A673 (cell line): Measurements from ENCODE around the gene VPS29. TPM values are rescaled to one million over a fixed set of nuclear protein-coding genes. Genes with fewer than 3 reads are reported as not detected.

Source experiments
- BruUV-seq: library from RNA; stranded (reverse); fragments of 400-500 nt; replicated peaks from 2 replicates; lab custom pipeline; 2021; lab: Mats Ljungman, UMichigan
- CTCF ChIA-PET: fragments of 300-600 bp; sonication (Branson Sonifier 250); formaldehyde crosslinking; loops from one replicate; lab custom pipeline; 2022; ENCODE audit warnings: antibody characterized with exemption; lab: Charles Lee
- POLR2A ChIA-PET: fragments of 300-600 bp; sonication (Branson Sonifier 250); formaldehyde crosslinking; loops from one replicate; lab custom pipeline; 2022; ENCODE audit warnings: antibody characterized with exemption; ENCODE audit not compliant: low non-redundant PET; lab: Charles Lee
- DNase-seq: peaks from one replicate; pipeline ENCODE4 v3.0.0-alpha.2; 2015; ENCODE audit warnings: low spot score
- H3K27ac ChIP-seq: fragments of 200-600 bp; sonication (generic); 2 replicates; pipeline ENCODE4 v1.5.1; 2016; ENCODE audit warnings: mixed run types, low read depth, mild to moderate bottlenecking, mixed read lengths, antibody characterized with exemption, low read length; ENCODE audit not compliant: poor library complexity, severe bottlenecking
- H3K27me3 ChIP-seq: fragments of 200-600 bp; sonication (generic); replicated peaks from 2 replicates; pipeline ENCODE4 v1.6.1; 2017; ENCODE audit warnings: mixed run types, low read depth, mild to moderate bottlenecking, mixed read lengths, antibody characterized with exemption, low read length; ENCODE audit not compliant: insufficient read depth, poor library complexity
- H3K36me3 ChIP-seq: fragments of 200-600 bp; sonication (generic); 2 replicates; pipeline ENCODE4 v1.6.1; 2016; ENCODE audit warnings: mixed run types, mild to moderate bottlenecking, mixed read lengths, antibody characterized with exemption, low read length; ENCODE audit not compliant: insufficient read depth, poor library complexity, severe bottlenecking
- H3K4me1 ChIP-seq: fragments of 200-600 bp; sonication (generic); 2 replicates; pipeline ENCODE4 v1.6.1; 2017; ENCODE audit warnings: mixed run types, mild to moderate bottlenecking, mixed read lengths, antibody characterized with exemption, low read length; ENCODE audit not compliant: insufficient read depth, poor library complexity, severe bottlenecking
- H3K4me3 ChIP-seq: fragments of 200-600 bp; sonication (generic); 2 replicates; pipeline ENCODE4 v1.5.1; 2016; ENCODE audit warnings: low read depth, mixed run types, mild to moderate bottlenecking, mixed read lengths, low read length; ENCODE audit not compliant: poor library complexity, severe bottlenecking
- H3K9me3 ChIP-seq: fragments of 200-600 bp; sonication (generic); 2 replicates; pipeline ENCODE4 v1.6.1; 2016; ENCODE audit warnings: mixed run types, low read depth, mild to moderate bottlenecking, mixed read lengths, antibody characterized with exemption, low read length; ENCODE audit not compliant: poor library complexity, severe bottlenecking
- EZH2 ChIP-seq: fragments of 200-600 bp; sonication (generic); IDR thresholded peaks from 2 replicates; pipeline ENCODE4 v1.6.1; 2017; ENCODE audit warnings: borderline replicate concordance, low read depth, mild to moderate bottlenecking, mixed read lengths, antibody characterized with exemption, low read length; ENCODE audit not compliant: poor library complexity, severe bottlenecking
- intact Hi-C: fragments of 100-400 bp; cut with micrococcal nuclease; formaldehyde crosslinking; loops from one replicate; pipeline ENCODE4 v1.10.0; 2022; ENCODE audit not compliant: unreplicated experiment
- total RNA-seq: library from RNA; stranded (reverse); gene quantifications from 2 replicates; pipeline ENCODE4 v1.2.3, GENCODE V29; 2021
- TF ChIP-seq, protein P1 (sequence below): fragments of 300-800, 200-600 bp; sonication (generic); conservative IDR thresholded peaks from 2 replicates; pipeline ENCODE4 v1.5.1; 2017; ENCODE audit warnings: low read depth, mild to moderate bottlenecking, antibody characterized with exemption, low read length, moderate library complexity, mixed read lengths

The VPS29 gene
- total RNA-seq, 1 experiment from 2014 or later = 147 TPM

GRCh38 chr12:110537605-110538409 lies 35.9 kb upstream of the VPS29 start:
- no TSS peak for BruUV-seq
- no peak for DNase-seq
- H3K27me3 ChIP-seq = no peaks in the 10 kb centered on the region
- CTCF ChIA-PET = no interaction called here
- intact Hi-C loops = no loop called here
- peaks cover 54% of the 10 kb centered on the region for H3K36me3 ChIP-seq
- H3K9me3 ChIP-seq = no peaks in the 10 kb centered on the region
- POLR2A ChIA-PET = no interaction called here
- H3K4me1 ChIP-seq = peaks cover 8% of the 10 kb centered on the region
- H3K27ac ChIP-seq = no peak overlapping the region
- TF ChIP-seq, protein P1, sequence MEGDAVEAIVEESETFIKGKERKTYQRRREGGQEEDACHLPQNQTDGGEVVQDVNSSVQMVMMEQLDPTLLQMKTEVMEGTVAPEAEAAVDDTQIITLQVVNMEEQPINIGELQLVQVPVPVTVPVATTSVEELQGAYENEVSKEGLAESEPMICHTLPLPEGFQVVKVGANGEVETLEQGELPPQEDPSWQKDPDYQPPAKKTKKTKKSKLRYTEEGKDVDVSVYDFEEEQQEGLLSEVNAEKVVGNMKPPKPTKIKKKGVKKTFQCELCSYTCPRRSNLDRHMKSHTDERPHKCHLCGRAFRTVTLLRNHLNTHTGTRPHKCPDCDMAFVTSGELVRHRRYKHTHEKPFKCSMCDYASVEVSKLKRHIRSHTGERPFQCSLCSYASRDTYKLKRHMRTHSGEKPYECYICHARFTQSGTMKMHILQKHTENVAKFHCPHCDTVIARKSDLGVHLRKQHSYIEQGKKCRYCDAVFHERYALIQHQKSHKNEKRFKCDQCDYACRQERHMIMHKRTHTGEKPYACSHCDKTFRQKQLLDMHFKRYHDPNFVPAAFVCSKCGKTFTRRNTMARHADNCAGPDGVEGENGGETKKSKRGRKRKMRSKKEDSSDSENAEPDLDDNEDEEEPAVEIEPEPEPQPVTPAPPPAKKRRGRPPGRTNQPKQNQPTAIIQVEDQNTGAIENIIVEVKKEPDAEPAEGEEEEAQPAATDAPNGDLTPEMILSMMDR = no peak
- no peak for TF ChIP-seq EZH2
- no peak overlapping the region for H3K4me3 ChIP-seq

- Histone ChIP-seq H3K4me3 (no peak overlapping the region), H3K36me3 (peaks cover 54% of the 10 kb centered on the region), H3K27me3 (no peaks in the 10 kb centered on the region), H3K9me3 (no peaks in the 10 kb centered on the region), H3K27ac (no peak overlapping the region), H3K4me1 (peaks cover 7% of the 10 kb centered on the region)
- TF ChIP-seq, protein P1 = no peak
- no peak for TF ChIP-seq EZH2
- CTCF ChIA-PET = no interaction called here
- POLR2A ChIA-PET = no interaction called here
- intact Hi-C loops = no loop called here
- BruUV-seq = no TSS peak
- DNase-seq = no peak
These were observed 35.1 kb upstream of the VPS29 start for GRCh38 chr12:110536834-110537604.

DNA sequence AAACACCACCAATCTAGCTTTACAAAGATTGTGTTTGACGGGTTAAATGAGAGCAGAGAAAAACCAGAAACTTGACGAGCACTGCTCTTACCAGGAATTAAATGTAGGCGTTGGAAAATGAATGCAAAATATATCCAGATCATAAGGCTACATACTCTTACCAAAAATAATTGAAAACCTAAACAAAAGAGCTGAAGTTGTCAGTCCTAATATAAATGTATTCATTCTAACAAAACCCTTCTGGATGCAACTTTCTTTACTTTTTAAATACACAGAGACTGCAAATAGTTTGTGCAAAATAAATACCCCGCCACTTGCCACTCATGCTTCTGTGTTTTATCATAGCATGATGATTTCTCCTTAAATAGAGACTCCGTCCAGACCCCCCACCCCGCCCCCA lies 32.9 kb upstream of the VPS29 start:
- H3K27me3 ChIP-seq = no peaks in the 10 kb centered on the region
- no peak overlapping the region for H3K27ac ChIP-seq
- no peak for DNase-seq
- no TSS peak for BruUV-seq
- peaks cover 12% of the 10 kb centered on the region for H3K4me1 ChIP-seq
- intact Hi-C loops = no loop called here
- H3K36me3 ChIP-seq = peaks cover 51% of the 10 kb centered on the region
- ChIA-PET POLR2A (no interaction called here), CTCF (no interaction called here)
- no peak overlapping the region for H3K4me3 ChIP-seq
- no peaks in the 10 kb centered on the region for H3K9me3 ChIP-seq
- no peak for TF ChIP-seq EZH2
- TF ChIP-seq, protein P1 = no peak
